Activated CD4-positive, alpha-beta T cell treated with anti-CD3 and anti-CD28 coated beads, Interleukin-2, amount 50 U/mL, for 1 hour (primary cell): ENCODE measurements around the gene GPX5.
"Not testable (repeated sequence)": the region's sequence is repeated elsewhere in the genome, so short reads cannot be mapped to it uniquely, and the experiment has no call there.

ENCODE experiments used
- DNase-seq: peaks from one replicate; pipeline ENCODE4 v3.0.0-alpha.2; 2020

The GPX5 gene

DNA sequence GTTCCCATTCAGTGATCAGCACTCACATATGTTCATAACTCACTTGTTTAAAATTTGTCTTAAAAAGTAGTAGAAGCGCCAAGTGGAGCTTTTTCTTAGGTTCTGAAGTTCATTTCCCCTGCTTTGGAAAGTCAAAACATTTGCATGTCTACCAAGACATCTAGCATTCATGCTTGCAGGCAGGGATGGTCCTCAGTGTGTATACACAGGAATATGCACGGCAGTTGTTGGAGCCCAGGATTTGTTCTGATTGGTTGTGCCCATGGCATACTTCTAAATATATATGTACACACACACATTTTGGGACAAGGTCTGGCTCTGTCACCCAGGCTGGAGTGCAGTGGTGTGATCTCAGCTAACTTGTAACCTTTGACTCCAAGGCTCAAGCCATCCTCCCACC is 7.7 kb upstream of the GPX5 start:
- DNase-seq: no peak

DNA sequence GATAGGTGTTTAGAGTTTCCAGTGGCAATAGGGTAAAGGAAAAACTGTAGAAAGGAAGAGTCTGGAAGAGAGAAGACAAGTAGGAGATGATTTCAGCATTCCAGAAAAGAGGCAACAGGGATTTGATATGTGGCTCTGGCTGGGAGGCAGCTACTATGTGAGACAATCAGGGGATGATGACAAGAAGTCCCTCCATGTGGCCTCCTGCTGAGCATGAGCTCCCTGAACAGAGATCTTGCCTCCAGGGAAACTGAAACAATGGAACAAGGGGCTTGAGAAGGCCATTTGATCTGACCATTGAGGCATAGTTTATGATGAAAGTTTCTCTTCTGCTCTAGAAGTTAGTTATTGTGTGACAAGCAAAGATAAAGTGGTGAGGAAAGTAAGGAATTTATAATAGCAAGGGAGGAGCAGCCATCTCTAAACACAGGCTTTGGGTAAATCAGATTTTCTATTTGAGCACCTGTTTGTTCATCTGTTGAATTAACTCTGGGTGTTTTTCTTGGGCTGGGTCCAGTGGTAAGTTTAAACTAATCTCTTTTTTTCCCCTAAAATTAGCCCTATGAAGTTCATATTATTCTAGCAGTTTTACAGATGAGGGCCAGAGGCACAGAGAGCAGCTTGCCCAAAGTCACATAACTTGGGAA is 3.0 kb upstream of the GPX5 start:
- DNase-seq: no peak

DNA sequence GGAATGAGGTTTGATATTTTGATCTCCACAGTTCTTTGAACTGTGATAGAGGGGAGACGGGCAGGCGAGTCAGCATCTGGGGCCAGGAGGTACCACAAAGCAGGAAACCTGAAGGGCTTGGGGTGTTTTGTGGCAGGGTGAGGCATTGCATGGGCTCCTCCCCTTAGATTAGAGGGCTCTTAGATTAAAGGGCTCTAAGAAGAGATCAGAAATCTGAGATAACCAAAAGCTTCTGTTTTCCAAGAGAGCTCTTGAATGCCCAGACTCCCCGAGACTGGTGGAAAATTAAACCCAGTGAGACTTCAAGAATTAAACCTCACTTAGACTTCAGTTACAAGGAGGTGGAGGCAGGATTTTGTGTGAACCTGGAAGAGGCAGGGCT is 2.4 kb upstream of the GPX5 start:
- peak; percentile 39 for DNase-seq

DNA sequence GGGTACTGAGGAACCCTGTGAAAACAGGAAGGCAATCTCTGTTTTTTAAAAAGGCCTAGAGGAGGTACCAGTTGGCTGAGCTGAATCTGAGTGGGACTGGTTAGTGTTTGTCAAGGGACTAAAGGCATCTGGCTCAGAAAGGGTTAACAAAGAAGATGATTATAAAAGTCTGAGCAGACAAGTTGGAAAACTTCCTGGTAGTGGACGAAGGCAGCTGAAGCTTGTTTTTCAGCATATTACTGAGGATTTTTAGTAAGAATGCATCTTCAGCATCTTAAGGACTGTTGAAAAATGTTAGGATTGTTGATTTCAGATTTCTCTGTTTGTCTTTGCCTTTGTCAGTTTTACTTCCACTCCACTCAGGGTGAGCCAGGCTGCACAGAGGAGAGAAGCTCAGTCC is 5.1 kb downstream of the GPX5 start:
- no peak for DNase-seq

DNA sequence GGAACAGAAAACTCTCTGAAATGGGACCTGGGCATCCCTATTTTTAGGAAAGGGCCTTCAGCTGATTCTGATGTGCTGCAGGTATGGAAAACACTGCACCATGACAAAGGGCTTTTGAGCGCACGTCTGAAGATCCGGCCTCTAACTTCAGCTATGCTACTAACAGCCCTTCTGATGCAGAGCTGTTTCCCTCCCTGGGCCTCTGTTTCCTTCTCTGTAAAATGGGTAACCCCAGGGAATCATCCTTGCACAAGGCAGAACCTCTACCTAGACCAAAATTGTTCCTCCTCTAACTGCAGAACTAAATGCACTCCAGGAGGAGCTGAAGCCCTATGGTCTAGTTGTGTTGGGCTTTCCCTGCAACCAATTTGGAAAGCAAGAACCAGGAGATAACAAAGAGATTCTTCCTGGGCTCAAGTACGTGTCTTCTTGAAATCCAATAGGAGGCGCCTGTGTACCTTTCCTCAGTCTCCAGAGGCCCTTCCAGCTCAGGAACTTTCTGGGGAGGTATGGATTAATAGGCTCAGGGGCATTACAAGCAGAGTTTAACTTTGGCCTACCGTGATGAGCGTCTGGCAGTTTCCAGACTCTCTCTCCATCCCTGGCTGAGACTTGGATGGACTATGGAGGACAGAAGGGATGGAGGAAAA is 5.9 kb downstream of the GPX5 start:
- DNase-seq: no peak

DNA sequence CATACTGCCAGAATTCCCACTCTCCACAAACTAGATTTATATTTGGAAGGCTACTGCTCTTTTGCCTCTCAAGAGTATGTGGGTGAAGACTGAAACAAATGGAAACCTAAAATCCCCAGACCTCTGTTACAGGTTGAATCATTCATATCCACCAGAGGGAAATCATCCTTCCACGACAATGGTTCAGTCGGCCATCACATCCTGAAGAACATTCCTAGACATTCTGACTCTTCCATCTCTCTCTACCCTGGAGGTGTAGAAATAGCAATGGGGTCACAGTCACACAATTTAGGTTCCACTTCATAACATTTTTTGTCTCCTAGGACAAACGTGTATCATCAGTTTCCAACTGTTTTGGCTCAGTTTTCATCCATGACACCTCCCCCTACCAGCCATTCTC is 8.6 kb downstream of the GPX5 start:
- no peak for DNase-seq

DNA sequence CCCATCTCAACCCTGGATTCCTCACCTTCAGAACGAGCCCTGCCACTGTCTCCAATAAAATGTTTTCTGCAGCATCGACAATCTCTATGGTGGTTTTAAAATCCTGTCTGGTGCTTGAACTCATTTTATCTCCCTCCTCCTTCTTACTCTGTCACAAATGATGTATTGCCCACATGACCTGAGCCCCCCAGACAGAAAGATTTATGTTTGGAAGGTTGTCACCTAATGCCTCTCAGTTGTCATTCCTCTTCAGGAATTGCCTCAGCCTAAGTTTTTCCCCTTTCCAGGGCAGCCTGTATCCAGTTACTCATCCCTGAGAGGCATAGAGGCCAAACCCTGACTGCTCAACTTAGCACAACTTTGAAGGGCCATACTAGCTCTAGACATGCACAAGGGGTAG is 9.2 kb downstream of the GPX5 start:
- no peak for DNase-seq

DNA sequence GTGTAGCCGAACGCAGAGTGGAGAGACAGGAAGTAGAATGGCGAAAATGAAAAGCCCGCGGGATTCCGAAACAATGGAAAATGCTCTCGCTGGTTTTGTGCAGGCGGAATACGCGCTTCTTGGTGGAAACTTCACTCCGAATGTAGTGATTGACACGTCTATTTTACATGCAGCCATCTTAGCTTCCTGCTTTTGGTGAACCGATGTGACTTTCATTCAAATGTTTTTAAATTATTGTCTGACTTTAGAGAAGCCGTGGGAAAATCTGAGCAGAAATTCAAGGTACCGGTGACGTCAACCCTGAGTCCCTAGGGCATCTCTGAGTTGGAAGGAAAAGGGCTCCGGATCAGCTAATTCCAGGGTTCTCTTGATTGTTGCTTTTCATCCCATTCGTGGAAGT is 11.4 kb downstream of the GPX5 start:
- DNase-seq: no peak

DNA sequence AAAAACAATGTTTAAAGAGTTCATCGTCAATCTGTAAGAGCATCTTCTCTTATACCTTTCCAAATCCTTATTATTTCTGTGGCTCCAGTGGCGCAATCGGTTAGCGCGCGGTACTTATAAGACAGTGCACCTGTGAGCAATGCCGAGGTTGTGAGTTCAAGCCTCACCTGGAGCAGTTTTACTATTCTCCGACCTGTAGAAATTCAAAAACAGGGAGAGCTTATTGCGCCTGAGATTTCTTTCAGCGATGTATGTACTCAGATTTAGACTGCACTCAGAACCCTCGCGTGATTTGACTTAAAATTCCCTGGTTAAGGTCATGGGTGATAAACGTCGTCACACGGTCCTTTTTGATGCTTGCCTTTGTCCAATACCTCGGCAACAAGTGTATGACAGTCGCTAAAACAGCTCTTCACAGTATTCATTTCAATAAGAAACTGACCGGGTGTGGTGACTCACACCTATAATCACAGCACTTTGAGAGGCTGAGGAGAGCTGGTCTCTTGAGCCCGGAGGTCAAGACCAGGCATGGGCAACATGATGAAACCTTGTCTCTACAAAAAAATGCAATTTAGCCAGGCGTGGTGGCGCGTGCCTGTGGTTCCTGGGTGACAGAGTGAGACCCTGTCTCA is 11.9 kb downstream of the GPX5 start:
- DNase-seq: peak; percentile 24

DNA sequence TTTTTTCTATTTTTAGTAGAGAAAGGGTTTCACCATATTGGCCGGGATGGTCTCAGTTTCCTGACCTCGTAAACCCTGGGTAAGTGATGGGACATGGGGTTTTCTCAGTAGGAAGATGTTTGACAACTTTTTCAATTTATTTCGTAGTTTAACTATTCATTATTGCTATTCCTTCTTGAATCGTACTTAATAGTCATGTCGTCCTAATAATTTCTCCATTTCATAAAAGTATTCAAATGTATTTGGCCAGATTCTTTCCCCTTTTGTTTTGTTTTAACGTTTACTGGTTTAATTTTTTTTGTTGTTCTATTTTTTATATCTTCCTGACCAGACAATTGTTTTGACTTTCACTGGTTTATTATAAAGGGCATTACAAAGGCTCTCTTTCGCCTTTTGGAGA is 16.3 kb downstream of the GPX5 start:
- DNase-seq: no peak

DNA sequence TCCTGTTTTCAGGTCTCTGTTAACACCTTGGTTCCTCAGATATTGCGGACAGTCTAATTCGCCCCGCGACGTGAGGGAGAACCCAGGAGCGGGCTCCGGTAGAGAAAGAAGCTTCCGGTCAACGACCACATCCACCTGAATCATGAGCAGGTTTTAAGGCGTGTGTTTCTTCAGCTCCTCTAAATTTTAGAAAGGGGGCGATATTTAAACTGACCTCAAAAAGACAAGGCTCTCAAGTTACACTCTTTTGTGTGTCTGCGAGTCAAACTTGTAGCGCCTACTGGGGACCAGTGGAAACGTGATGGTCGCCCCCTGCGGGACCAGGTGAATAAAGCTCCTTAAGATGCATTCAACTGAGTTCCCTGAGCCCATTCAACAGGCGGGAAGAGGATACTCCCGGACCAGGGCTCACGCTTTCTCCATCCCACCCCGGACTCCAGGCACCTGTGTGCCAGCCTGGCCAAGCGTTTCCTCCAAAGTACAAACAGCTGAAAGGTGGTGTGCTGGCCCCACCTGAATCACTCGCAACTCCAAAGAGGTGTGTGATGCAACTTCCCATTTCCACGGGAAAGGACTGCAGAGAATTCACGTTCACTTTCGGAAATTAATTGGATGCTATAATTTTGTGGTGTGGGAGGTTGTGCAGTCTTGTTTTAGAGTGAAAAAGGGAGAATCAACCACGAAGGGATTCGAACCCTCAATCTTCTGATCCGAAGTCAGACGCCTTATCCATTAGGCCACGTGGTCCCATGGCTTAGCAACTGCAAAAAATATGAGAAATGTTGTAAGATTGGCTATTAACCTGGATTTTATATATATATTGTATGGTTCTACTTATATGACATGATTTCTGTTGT is 17.0 kb downstream of the GPX5 start:
- DNase-seq: peak; percentile 52

DNA sequence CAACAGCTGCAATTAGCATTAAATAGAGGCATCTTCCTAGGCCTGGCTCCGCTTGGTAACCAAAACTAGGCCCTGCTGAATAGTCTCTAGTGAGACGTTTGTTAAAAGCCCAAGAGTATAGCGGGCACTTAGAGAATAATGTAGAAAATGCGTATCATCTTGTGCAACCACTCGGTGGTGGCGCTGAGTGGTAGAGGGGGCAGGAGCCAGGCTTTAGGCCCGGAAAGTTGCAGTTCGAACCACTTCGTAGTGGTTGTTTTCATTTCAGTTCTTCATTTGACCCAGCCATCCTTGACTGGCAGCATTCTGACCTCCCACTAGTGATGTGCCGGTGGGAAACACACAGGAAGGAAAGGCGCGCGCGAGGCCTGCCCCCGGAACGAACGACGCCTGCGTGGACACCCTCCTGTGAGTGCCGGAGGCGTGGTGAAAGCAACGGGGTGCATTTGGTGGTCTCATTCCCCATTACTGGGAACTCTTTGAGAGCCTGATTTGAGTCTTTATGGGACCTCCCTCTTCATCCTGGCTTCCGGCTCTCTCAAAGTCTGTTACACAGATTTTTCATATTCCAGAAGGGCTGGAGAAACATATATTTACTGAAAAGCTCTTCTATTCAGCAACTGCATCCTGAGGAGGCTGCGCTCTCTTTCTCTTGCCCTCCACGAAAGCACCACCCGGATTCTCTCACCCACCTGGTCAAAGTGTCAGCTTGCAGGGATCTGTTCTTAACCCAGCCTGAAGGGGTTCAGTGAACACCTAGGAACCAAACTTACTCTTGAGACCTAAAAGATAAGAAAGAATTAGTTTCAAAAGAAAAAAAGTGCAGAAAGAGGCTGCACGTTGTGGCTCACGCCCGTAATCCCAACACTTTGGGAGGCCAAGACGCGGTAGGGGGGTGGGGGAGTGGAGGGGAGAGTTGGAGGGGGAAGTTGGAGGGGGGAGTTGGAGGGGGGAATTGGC is 18.2 kb downstream of the GPX5 start:
- peak; percentile 26 for DNase-seq

DNA sequence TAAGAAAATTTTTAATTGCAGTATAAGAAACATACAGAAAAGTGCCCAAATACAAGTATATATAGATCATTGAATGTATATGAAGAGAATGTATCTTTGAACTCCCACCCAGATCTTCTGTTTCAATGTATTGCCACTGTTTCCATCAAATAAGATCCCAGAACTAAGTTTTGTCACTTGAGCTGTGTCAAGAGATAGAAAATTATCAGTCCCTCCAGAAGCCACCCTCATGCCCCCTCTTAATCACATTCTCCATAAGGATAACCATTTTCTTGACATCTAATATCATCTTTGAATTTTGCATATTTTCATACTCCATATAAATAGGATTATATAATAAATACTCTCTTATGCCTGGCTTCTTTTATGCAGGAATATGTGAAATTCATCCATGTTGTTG is 20.3 kb downstream of the GPX5 start:
- no peak for DNase-seq

DNA sequence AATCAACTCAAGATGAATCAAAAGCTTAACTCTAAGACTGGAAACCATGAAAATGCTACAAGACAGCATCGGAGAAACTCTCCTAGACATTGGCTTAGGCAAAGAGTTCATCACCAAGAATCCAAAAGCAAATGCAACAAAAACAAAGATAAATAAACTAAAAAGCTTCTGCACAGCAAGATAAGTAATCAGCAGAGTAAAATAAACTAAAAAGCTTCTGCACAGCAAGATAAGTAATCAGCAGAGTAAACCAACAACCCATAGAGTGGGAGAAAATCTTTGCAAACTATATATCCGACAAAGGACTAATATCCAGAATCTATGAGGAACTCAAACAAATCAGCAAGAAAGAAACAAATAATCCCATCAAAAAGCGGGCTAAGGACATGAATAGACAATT is 21.3 kb downstream of the GPX5 start:
- DNase-seq: not testable (repeated sequence)

DNA sequence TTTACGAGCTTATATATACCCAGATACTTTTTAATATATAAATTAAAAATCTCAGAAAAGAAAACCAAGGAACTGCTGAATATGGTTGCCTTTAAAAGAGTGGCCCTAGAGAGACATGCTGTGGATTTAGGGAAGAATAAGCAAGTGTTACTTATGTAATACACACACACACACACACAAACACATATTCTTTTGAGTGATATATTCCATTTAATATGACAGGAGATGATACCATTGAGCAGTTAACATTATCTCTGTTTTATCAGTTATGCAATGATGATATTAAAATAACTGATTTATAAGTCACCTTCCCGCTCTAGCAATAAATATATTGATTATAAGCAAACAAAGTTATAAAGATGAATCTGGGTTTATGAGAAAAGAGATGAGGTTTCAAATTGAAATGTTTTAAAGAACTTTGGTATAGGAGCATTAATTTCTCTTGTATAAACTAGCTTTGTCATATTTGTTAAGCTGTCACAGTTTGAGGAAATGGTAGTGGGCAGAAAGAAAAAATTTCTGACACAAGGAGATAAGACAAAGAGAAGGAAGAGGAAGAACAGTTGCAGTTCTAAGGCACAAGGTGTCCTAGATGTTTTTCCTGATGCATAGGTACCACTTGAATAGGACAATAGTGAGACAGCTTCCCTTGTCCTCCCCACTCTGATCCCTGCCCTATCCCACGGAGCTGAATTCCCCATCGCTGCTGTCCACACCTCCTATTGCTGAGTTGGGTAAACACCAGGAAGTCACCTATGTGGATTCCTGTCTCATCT is 26.4 kb downstream of the GPX5 start:
- no peak for DNase-seq

DNA sequence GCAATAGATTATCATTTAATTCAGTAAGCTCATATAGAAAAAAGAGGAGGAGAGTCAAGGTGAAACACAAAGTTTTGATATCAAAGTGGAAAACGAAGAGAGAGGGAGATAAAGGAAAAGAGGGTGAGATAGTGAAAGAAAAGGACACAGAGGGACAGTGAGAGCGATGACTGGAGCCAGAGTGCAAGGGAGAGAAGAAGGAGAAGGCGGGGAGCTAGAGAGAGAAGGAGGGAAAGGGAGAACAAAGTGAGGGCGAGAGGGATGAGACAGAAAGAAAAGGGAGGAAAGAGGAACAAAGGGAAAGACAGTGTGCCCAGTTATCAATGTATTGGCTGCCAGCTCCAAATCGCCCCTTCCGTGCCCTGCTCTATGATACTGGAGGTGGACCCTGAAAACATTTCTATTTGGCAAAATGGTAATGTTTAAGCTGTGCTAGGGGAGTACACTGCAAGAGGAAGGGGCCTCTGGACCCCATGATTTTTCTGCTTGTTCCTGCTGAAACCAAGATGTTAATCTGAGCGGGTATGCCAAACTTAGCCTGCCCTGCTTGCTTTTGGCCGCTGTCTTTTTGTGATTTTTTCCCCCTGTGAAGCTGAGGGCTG is 27.8 kb downstream of the GPX5 start:
- DNase-seq: no peak

DNA sequence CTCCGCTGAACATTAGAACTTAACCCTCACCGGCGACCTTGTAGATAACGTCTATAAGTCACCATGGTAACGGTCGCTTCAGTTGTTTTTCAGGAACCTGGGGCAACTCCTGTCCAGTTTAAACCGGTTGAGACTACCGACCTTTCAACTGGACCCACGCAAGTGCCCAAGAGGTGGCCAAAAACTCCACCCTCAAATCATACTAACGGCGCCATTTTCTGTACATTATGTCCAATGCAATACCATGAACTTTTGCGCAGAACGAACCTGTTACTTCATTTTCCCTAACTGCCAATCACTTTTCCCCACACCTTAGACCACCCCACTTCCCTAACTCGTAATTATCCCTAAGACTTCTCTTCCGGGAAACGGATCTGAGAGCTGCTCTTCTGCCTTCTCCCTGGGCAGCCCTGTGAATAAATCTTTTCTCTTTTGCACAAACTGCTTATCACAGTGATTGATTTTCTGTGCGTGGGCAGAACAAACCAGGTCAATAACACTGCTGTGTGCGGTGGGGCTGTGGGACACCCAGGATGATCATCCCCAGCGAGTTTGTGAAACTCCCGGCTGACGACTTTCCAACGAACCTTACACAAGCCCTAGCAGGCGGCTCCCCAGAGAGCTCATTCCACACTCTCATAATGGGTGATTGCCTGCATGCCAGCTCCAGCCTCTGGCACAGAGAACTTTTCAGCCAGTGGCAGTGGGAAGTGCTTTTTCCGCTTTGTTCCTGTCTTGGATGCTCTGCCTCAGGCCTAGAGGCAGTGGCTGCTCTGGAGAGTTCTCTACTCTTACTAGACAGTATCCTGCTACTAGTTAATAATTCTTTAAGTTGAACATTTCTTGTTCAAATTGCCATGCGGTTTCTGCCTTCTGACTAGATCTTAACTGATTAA is 28.6 kb downstream of the GPX5 start:
- DNase-seq: no peak

DNA sequence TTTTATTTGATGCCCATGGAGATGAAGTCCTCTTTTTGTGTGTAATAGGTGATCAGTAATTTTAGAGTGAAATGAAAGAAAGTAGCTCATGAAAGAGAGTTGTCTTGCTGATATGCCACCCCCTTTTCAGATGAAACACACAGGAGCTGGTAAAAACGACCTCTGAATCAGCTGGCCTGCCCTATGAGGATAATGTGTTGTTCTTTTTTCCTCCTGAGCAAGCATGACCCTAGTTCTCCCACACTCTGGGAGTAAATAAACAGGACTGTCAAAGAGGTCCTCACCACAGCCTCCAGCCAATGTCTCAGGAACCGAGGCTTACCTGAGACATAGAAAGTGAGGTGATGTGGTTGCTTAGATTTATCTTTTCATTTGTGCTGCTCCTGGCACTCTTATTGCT is 29.5 kb downstream of the GPX5 start:
- DNase-seq: no peak

DNA sequence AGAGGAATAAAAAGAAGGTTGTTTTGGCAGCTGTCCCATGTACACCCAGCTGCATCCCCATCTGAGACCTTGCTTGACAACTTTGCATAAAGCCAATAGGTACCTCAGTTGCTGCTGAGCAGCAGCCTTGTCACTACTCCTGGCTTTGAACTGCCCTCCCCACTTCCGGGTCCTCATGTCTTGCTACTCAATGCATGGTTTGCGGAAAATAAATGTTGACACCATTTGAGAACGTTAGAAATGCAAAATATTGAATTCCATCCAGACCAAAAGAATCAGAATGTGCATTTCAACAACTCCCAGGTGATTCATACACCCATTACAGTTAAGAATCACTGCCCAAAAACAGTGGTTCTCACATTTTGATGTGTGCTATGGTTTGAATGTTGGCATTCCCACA is 32.9 kb downstream of the GPX5 start:
- DNase-seq: no peak

DNA sequence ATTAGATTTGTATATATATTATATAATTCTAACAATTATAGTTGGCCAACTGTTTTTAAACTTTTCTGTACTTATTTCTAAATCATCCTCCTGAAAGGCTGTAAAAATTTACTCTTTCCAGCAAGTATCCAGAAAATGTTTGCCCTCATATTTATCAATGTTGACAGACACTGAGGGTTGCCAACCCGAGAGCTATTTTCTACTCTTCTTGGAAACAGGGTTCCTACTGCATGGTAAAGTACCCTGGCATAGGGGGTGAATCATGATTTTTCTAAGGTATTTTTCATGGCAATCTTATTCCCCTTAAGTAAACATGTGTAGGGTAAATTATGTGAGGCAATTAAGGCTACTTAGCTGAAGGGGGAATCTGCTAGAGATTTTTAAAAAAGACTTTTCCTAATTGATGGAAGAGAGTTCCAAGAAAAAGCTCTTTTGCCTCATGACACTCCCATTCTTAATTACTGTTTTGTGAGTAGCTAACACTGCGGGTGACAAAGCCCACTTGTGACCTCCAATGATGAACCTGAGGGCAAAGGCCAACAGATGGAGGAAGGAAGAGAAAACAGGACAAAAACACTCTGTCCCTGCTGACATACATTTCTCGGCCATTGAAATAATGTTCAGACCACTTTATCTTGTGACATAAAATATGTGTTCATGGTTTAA is 37.9 kb downstream of the GPX5 start:
- no peak for DNase-seq
